Fibroblast of lung (primary cell): ENCODE results near the gene ARRB1.

Experiments
- CTCF ChIP-seq, 2 donors: IDR thresholded peaks in 1 of 2; conservative IDR thresholded peaks in 1 of 2; 1 replicate in 1 of 2; 2 replicates in 1 of 2; pipeline ENCODE4 v1.5.1; 2011 to 2012; ENCODE audit warnings: low read length in 2 of 2, control low read depth in 1 of 2, inconsistent platforms in 1 of 2, low read depth in 1 of 2, mild to moderate bottlenecking in 1 of 2
- EZH2 ChIP-seq: IDR thresholded peaks from 2 replicates; pipeline ENCODE4 v1.5.1; 2012; ENCODE audit warnings: low read length, control low read depth, mild to moderate bottlenecking; ENCODE audit errors: missing control alignments

GRCh38 chr11:75268626-75269366 lies 82.7 kb downstream of the ARRB1 start:
- TF ChIP-seq EZH2: no peak
- no peak for TF ChIP-seq CTCF (conservative IDR thresholded peaks at IDR 0.05 in 1 of 2, IDR thresholded peaks at IDR 0.05 in 1 of 2; ENCODE audit: low read depth in 1 of 2, low read length in 2 of 2)
